Measurements from ENCODE around the gene SLC25A30.

- peak; percentile 81 for TF ChIP-seq CTCF (IDR thresholded peaks at IDR 0.05)
- no peak for TF ChIP-seq EZH2 (IDR thresholded peaks at IDR 0.05)
- TF ChIP-seq EZH2phosphoT487 (IDR thresholded peaks at IDR 0.05) = no peak
Observed at GRCh38 chr13:45393941-45394570, 24.1 kb downstream of the SLC25A30 start.
